Neuronal stem cell (in vitro differentiated cells): ENCODE results near the gene AGAP4.
"Not testable (repeated sequence)": the region's sequence is repeated elsewhere in the genome, so short reads cannot be mapped to it uniquely, and the experiment has no call there.

Experiments
- DNase-seq: peaks from one replicate; pipeline ENCODE4 v3.0.0-alpha.2; 2013; ENCODE audit warnings: low spot score
- H2AFZ ChIP-seq: one replicate; pipeline ENCODE4 v1.6.1; 2013; ENCODE audit warnings: mild to moderate bottlenecking, low read length, inconsistent platforms
- H2AK5ac ChIP-seq: 2 replicates; pipeline ENCODE4 v1.6.1; 2013; ENCODE audit warnings: low read depth, mild to moderate bottlenecking, inconsistent platforms, low read length, moderate library complexity, mixed read lengths
- H2BK120ac ChIP-seq: 2 replicates; pipeline ENCODE4 v1.6.1; 2013; ENCODE audit warnings: low read depth, mild to moderate bottlenecking, inconsistent platforms, low read length, moderate library complexity, mixed read lengths
- H2BK12ac ChIP-seq: one replicate; pipeline ENCODE4 v1.6.1; 2013; ENCODE audit warnings: low read length, inconsistent platforms
- H2BK15ac ChIP-seq: 2 replicates; pipeline ENCODE4 v1.6.1; 2013; ENCODE audit warnings: mild to moderate bottlenecking, low read length, inconsistent platforms, mixed read lengths
- H2BK5ac ChIP-seq: one replicate; pipeline ENCODE4 v1.6.1; 2013; ENCODE audit warnings: inconsistent platforms, mild to moderate bottlenecking, low read length, moderate library complexity
- H3K14ac ChIP-seq: one replicate; pipeline ENCODE4 v1.6.1; 2013; ENCODE audit warnings: low read length, inconsistent platforms
- H3K18ac ChIP-seq: 2 replicates; pipeline ENCODE4 v1.6.1; 2013; ENCODE audit warnings: low read length, inconsistent platforms
- H3K23ac ChIP-seq: 2 replicates; pipeline ENCODE4 v1.6.1; 2013; ENCODE audit warnings: low read depth, mild to moderate bottlenecking, mixed read lengths, low read length, inconsistent platforms; ENCODE audit not compliant: poor library complexity
- H3K27ac ChIP-seq: replicated peaks from 3 replicates; pipeline ENCODE4 v1.5.1; 2013; ENCODE audit warnings: low read length, inconsistent platforms
- H3K27me3 ChIP-seq, 3 experiments: 2 replicates each; pipeline ENCODE4 v1.6.1; 2013; ENCODE audit warnings: low read length in 3 of 3, mild to moderate bottlenecking in 2 of 3, inconsistent platforms in 1 of 3, low read depth in 1 of 3, mixed read lengths in 1 of 3, moderate library complexity in 1 of 3; ENCODE audit not compliant: control insufficient read depth in 3 of 3, insufficient read depth in 3 of 3
- H3K36me3 ChIP-seq, 2 donors: replicated peaks in 1 of 2; 2 replicates each; pipeline ENCODE4 v1.6.1; 2013; ENCODE audit warnings: low read length in 2 of 2; ENCODE audit not compliant: control insufficient read depth in 2 of 2, insufficient read depth in 2 of 2
- H3K4ac ChIP-seq: 2 replicates; pipeline ENCODE4 v1.6.1; 2013; ENCODE audit warnings: inconsistent platforms, mild to moderate bottlenecking, low read length, moderate library complexity
- H3K4me1 ChIP-seq, 2 donors: 1 replicate in 1 of 2; 2 replicates in 1 of 2; pipeline ENCODE4 v1.6.1; 2013; ENCODE audit warnings: low read length in 2 of 2, low read depth in 1 of 2; ENCODE audit not compliant: control insufficient read depth in 2 of 2, insufficient read depth in 1 of 2
- H3K4me2 ChIP-seq: one replicate; pipeline ENCODE4 v1.6.1; 2013; ENCODE audit warnings: mild to moderate bottlenecking, low read length, inconsistent platforms; ENCODE audit not compliant: insufficient read depth, poor library complexity, severe bottlenecking
- H3K4me3 ChIP-seq, 2 donors: 2 replicates each; pipeline ENCODE4 v1.5.1; 2013; ENCODE audit warnings: low read length in 2 of 2, mild to moderate bottlenecking in 2 of 2, inconsistent platforms in 1 of 2, moderate library complexity in 1 of 2
- H3K79me1 ChIP-seq: one replicate; pipeline ENCODE4 v1.6.1; 2013; ENCODE audit warnings: low read depth, mild to moderate bottlenecking, inconsistent platforms, low read length, moderate library complexity
- H3K9ac ChIP-seq: one replicate; pipeline ENCODE4 v1.6.1; 2013; ENCODE audit warnings: mild to moderate bottlenecking, low read depth, low read length, inconsistent platforms; ENCODE audit not compliant: poor library complexity
- H3K9me3 ChIP-seq, 2 donors: replicated peaks in 1 of 2; 2 replicates each; pipeline versions ENCODE3 to v1.6.1; 2013; ENCODE audit warnings: low read length in 2 of 2, mild to moderate bottlenecking in 2 of 2, inconsistent platforms in 1 of 2, low read depth in 1 of 2, mixed read lengths in 1 of 2, moderate library complexity in 1 of 2; ENCODE audit not compliant: control insufficient read depth in 2 of 2, insufficient read depth in 1 of 2
- H4K8ac ChIP-seq: one replicate; pipeline ENCODE4 v1.6.1; 2013; ENCODE audit warnings: low read depth, mild to moderate bottlenecking, inconsistent platforms, low read length, moderate library complexity
- H4K91ac ChIP-seq: one replicate; pipeline ENCODE4 v1.6.1; 2013; ENCODE audit warnings: low read length, low read depth, mild to moderate bottlenecking, inconsistent platforms; ENCODE audit not compliant: poor library complexity
- WGBS, 2 donors: extraction: QIAGEN DNeasy Blood & Tissue Kit; methylation state at CpG; one replicate each; pipeline ENCODE4 v1.1.7; 2013; ENCODE audit warnings: missing lambda C conversion rate in 2 of 2, mixed read lengths in 1 of 2; ENCODE audit not compliant: insufficient read length in 2 of 2, insufficient replicate concordance in 1 of 2; ENCODE audit errors: extremely low coverage in 2 of 2; 5-methylcytosine and 5-hydroxymethylcytosine counted together

Gene AGAP4

GRCh38 chr10:45794761-45795160 lies 52.5 kb downstream of the AGAP4 start:
- not testable (repeated sequence) for H2BK120ac ChIP-seq, H2AFZ ChIP-seq, H3K18ac ChIP-seq, H3K23ac ChIP-seq, H3K9me3 ChIP-seq, H2BK12ac ChIP-seq, H2AK5ac ChIP-seq, H3K14ac ChIP-seq, H4K8ac ChIP-seq, H3K27me3 ChIP-seq, H3K27ac ChIP-seq, H3K4me1 ChIP-seq, H2BK15ac ChIP-seq, H2BK5ac ChIP-seq, H3K4me3 ChIP-seq, DNase-seq, H3K4me2 ChIP-seq, H3K4ac ChIP-seq, H3K9ac ChIP-seq, H3K79me1 ChIP-seq, H4K91ac ChIP-seq
- H3K36me3 ChIP-seq, result peaks cover 0 to 11% of the 10 kb centered on the region in 2 donors
- WGBS, 2 donors, result no CpG with 5 or more reads among the region's 2 CpGs

DNA sequence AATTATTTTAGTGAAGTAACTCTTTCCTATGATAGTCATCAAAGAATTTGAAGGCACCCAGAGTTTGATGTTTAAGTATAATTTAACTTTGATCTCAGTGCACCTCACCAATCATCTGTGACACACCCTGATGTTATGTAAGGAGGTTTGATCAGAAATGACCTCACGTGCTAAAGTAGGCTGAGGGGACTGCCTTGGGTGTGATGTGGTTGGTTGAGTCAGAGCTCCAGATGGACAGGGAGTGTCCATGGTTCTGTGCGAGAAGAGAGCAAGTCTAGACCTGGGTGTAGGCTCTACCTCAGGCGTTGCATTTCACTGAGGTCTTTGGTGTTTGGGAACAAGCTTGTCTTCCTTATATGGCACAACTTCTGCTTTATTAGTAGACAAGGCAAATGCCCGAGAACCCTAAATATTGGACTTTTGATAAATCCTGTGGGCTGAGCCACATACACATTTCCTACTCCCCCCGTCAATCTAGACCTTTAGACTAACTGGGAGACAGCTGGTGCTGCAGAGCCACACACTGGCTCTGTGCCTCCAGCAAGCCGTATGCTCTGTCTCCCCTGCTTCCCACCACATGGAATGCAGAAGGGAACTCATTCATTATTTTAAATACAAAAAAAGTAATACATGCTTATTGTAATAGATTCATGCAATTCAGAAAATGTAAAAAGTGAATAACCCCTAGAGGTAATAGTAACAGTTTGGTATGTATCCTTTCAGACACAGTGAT lies 56.4 kb downstream of the AGAP4 start:
- H2BK120ac ChIP-seq, DNase-seq, H3K23ac ChIP-seq, H2BK15ac ChIP-seq, H3K9me3 ChIP-seq, H2BK12ac ChIP-seq, H3K9ac ChIP-seq, H3K27me3 ChIP-seq, H3K27ac ChIP-seq, H3K4me3 ChIP-seq, H3K79me1 ChIP-seq, H3K14ac ChIP-seq, H4K91ac ChIP-seq, H2AFZ ChIP-seq, H2AK5ac ChIP-seq, H3K4me2 ChIP-seq, H3K4me1 ChIP-seq, H3K4ac ChIP-seq, H3K18ac ChIP-seq, H4K8ac ChIP-seq, H2BK5ac ChIP-seq: not testable (repeated sequence)
- WGBS, 2 donors, result no CpG with 5 or more reads among the region's 6 CpGs
- H3K36me3 ChIP-seq, result peaks cover 2 to 19% of the 10 kb centered on the region in 2 donors

GRCh38 chr10:45789991-45790390 lies 57.3 kb downstream of the AGAP4 start:
- H3K18ac ChIP-seq, H2AK5ac ChIP-seq, H3K4me3 ChIP-seq, H3K9me3 ChIP-seq, H3K23ac ChIP-seq, H3K9ac ChIP-seq, H2AFZ ChIP-seq, H3K27me3 ChIP-seq, H3K27ac ChIP-seq, H3K4me1 ChIP-seq, H4K8ac ChIP-seq, H3K4me2 ChIP-seq, H2BK15ac ChIP-seq, H2BK12ac ChIP-seq, H3K79me1 ChIP-seq, H4K91ac ChIP-seq, H3K4ac ChIP-seq, H2BK120ac ChIP-seq, H3K14ac ChIP-seq, H2BK5ac ChIP-seq, DNase-seq: not testable (repeated sequence)
- H3K36me3 ChIP-seq, result peaks cover 2 to 23% of the 10 kb centered on the region in 2 donors
- WGBS, 2 donors, result no CpG with 5 or more reads among the region's 8 CpGs

- WGBS, 2 donors, result no CpG with 5 or more reads among the region's 5 CpGs
- H2BK5ac ChIP-seq, H3K79me1 ChIP-seq, H2AFZ ChIP-seq, H4K8ac ChIP-seq, H3K4me1 ChIP-seq, H3K4me3 ChIP-seq, H3K14ac ChIP-seq, H3K27me3 ChIP-seq, H2AK5ac ChIP-seq, H3K4me2 ChIP-seq, H2BK120ac ChIP-seq, DNase-seq, H3K4ac ChIP-seq, H2BK12ac ChIP-seq, H3K18ac ChIP-seq, H4K91ac ChIP-seq, H3K23ac ChIP-seq, H2BK15ac ChIP-seq, H3K9me3 ChIP-seq, H3K27ac ChIP-seq, H3K9ac ChIP-seq: not testable (repeated sequence)
- H3K36me3 ChIP-seq, result peaks cover 2 to 22% of the 10 kb centered on the region in 2 donors
Measured at GRCh38 chr10:45787212-45787741, 60.0 kb downstream of the AGAP4 start.
